NCI-H2196 (cell line): Measurements from ENCODE around the gene RHBDL1.

Experiments used
- DNase-seq: peaks from one replicate; lab custom pipeline; 2025; ENCODE audit not compliant: unreplicated experiment; lab: John Stamatoyannopoulos, UW

RHBDL1 gene

GRCh38 chr16:636206-637080 is 39.0 kb upstream of the RHBDL1 start, which contains the start of gene METTL26:
TSS of gene METTL26 (minus strand) at chr16:636305. CDS start at chr16:636290, 15 bp downstream.
- DNase-seq: peak; percentile 94

- peak; percentile 88 for DNase-seq
Observed at GRCh38 chr16:637081-638018, 38.1 kb upstream of the RHBDL1 start.

GRCh38 chr16:638034-638543 is 37.4 kb upstream of the RHBDL1 start:
- DNase-seq: no peak

GRCh38 chr16:638836-639235 is 36.6 kb upstream of the RHBDL1 start:
- DNase-seq: no peak

GRCh38 chr16:640614-641013 is 34.9 kb upstream of the RHBDL1 start:
- DNase-seq: no peak

GRCh38 chr16:641326-642188 is 33.9 kb upstream of the RHBDL1 start, which contains the start of gene MCRIP2:
TSS of gene MCRIP2 (plus strand) at chr16:641828. CDS start at chr16:641992, 164 bp downstream.
- peak; percentile 88 for DNase-seq

- DNase-seq: peak; percentile 57
Observed at GRCh38 chr16:642189-643049, 33.1 kb upstream of the RHBDL1 start.

- no peak for DNase-seq
Observed at GRCh38 chr16:643050-643368, 32.5 kb upstream of the RHBDL1 start.

- DNase-seq: no peak
Observed at GRCh38 chr16:644556-644955, 30.9 kb upstream of the RHBDL1 start.

- no peak for DNase-seq
Observed at GRCh38 chr16:645852-646678, 29.4 kb upstream of the RHBDL1 start.

- DNase-seq: no peak
Observed at GRCh38 chr16:646679-647172, 28.7 kb upstream of the RHBDL1 start.

GRCh38 chr16:647173-647902 is 28.1 kb upstream of the RHBDL1 start:
- DNase-seq: no peak

- DNase-seq: peak; percentile 76
Observed at GRCh38 chr16:648071-648780, 27.2 kb upstream of the RHBDL1 start.

GRCh38 chr16:648781-649589 is 26.5 kb upstream of the RHBDL1 start, which contains the start of gene WDR90:
TSS of gene WDR90 (plus strand) at chr16:649365. CDS start at chr16:649417, 52 bp downstream.
- peak; percentile 98 for DNase-seq

GRCh38 chr16:649631-650030 is 25.8 kb upstream of the RHBDL1 start:
- no peak for DNase-seq

- no peak for DNase-seq
Observed at GRCh38 chr16:651844-652243, 23.6 kb upstream of the RHBDL1 start.
